Calu3 (cell line): ENCODE data around the gene VMP1. TPM values are rescaled to one million over a fixed set of nuclear protein-coding genes. Genes with fewer than 3 reads are reported as not detected.

ENCODE experiments used
- BruUV-seq: library from RNA; stranded (reverse); fragments of 400-500 nt; replicated peaks from 2 replicates; lab custom pipeline; 2021; lab: Mats Ljungman, UMichigan
- CTCF ChIA-PET: fragments of 300-600 bp; sonication (Branson Sonifier 250); formaldehyde crosslinking; loops from one replicate; lab custom pipeline; 2022; ENCODE audit warnings: antibody characterized with exemption; lab: Charles Lee
- DNase-seq: peaks from one replicate; pipeline ENCODE4 v3.0.0; 2022
- H3K27ac Mint-ChIP-seq: one replicate; pipeline ENCODE4 v1.8.0; 2022; ENCODE audit warnings: mixed read lengths; ENCODE audit not compliant: unreplicated experiment
- H3K27me3 Mint-ChIP-seq: one replicate; pipeline ENCODE4 v1.8.0; 2022; ENCODE audit warnings: mixed read lengths; ENCODE audit not compliant: unreplicated experiment
- H3K36me3 Mint-ChIP-seq: one replicate; pipeline ENCODE4 v1.8.0; 2022; ENCODE audit warnings: mild to moderate bottlenecking, moderate library complexity, mixed read lengths; ENCODE audit not compliant: insufficient read depth, unreplicated experiment
- H3K4me1 Mint-ChIP-seq: one replicate; pipeline ENCODE4 v1.8.0; 2022; ENCODE audit warnings: mild to moderate bottlenecking, low read depth, mixed read lengths; ENCODE audit not compliant: unreplicated experiment
- H3K4me3 Mint-ChIP-seq: one replicate; pipeline ENCODE4 v1.8.0; 2022; ENCODE audit warnings: mild to moderate bottlenecking, low read depth, moderate library complexity, mixed read lengths; ENCODE audit not compliant: unreplicated experiment
- H3K9me3 Mint-ChIP-seq: one replicate; pipeline ENCODE4 v1.8.0; 2022; ENCODE audit warnings: low read depth, mixed read lengths; ENCODE audit not compliant: unreplicated experiment
- CTCF ChIP-seq: fragments of 200-600 bp; IDR thresholded peaks from one replicate; pipeline ENCODE4 v1.8.0; 2022; ENCODE audit warnings: antibody characterized with exemption; ENCODE audit not compliant: unreplicated experiment
- intact Hi-C: fragments of 100-400 bp; cut with micrococcal nuclease; formaldehyde crosslinking; loops from one replicate; pipeline ENCODE4 v1.10.0; 2022; ENCODE audit not compliant: unreplicated experiment
- total RNA-seq: library from RNA; stranded (reverse); gene quantifications from 2 replicates; pipeline ENCODE4 v1.2.3, GENCODE V29; 2022

Gene VMP1
- total RNA-seq, 1 experiment from 2014 or later = 315 TPM

GRCh38 chr17:59748591-59748990, 41.1 kb downstream of the VMP1 start:
- Mint-ChIP-seq H3K4me1 (peaks cover 8% of the 10 kb centered on the region), H3K27me3 (no peaks in the 10 kb centered on the region), H3K9me3 (no peaks in the 10 kb centered on the region), H3K36me3 (no peaks in the 10 kb centered on the region), H3K4me3 (no peak overlapping the region), H3K27ac (no peak overlapping the region)
- TF ChIP-seq CTCF = no peak
- DNase-seq = no peak
- no TSS peak for BruUV-seq
- intact Hi-C loops = no loop called here
- CTCF ChIA-PET = interaction anchor here (0.5 kb wide), 1 partner anchor 1081 kb away, joined by 8 read pairs; no protein-coding TSS in a partner anchor

GRCh38 chr17:59751955-59752413, 44.5 kb downstream of the VMP1 start:
- TF ChIP-seq CTCF = no peak
- peak overlapping the region; percentile 72 for H3K27ac Mint-ChIP-seq
- peaks cover 24% of the 10 kb centered on the region for H3K36me3 Mint-ChIP-seq
- H3K4me1 Mint-ChIP-seq = peaks cover 17% of the 10 kb centered on the region
- DNase-seq = no peak
- H3K4me3 Mint-ChIP-seq = no peak overlapping the region
- CTCF ChIA-PET = interaction anchor here (3.1 kb wide), 1 partner anchor 102 kb away, joined by 13 read pairs; no protein-coding TSS in a partner anchor
- H3K9me3 Mint-ChIP-seq = no peaks in the 10 kb centered on the region
- intact Hi-C loops = loop anchor here (2.0 kb wide), 1 partner anchor 107 kb away; no protein-coding TSS in a partner anchor
- no peaks in the 10 kb centered on the region for H3K27me3 Mint-ChIP-seq
- BruUV-seq = no TSS peak

- no peak for TF ChIP-seq CTCF
- H3K27me3 Mint-ChIP-seq = no peaks in the 10 kb centered on the region
- no peak for DNase-seq
- CTCF ChIA-PET = interaction anchor here (0.6 to 3.1 kb wide), 4 partner anchors 66 to 640 kb away, joined by 4 to 13 read pairs (median 4); partner anchors contain the start of gene USP32
- H3K36me3 Mint-ChIP-seq = peaks cover 24% of the 10 kb centered on the region
- no TSS peak for BruUV-seq
- no peak overlapping the region for H3K4me3 Mint-ChIP-seq
- H3K4me1 Mint-ChIP-seq = peaks cover 17% of the 10 kb centered on the region
- peak overlapping the region; percentile 72 for H3K27ac Mint-ChIP-seq
- no peaks in the 10 kb centered on the region for H3K9me3 Mint-ChIP-seq
- intact Hi-C loops = loop anchor here (2.0 kb wide), 1 partner anchor 106 kb away; no protein-coding TSS in a partner anchor
Observed at GRCh38 chr17:59752446-59752845, 45.0 kb downstream of the VMP1 start.

GRCh38 chr17:59752922-59753321, 45.5 kb downstream of the VMP1 start:
- CTCF ChIA-PET = interaction anchor here (0.6 to 3.1 kb wide), 7 partner anchors 65 to 639 kb away, joined by 3 to 13 read pairs (median 5); partner anchors contain the start of gene USP32
- DNase-seq = no peak
- Mint-ChIP-seq H3K9me3 (no peaks in the 10 kb centered on the region), H3K4me1 (peaks cover 17% of the 10 kb centered on the region), H3K27ac (no peak overlapping the region), H3K36me3 (peaks cover 24% of the 10 kb centered on the region), H3K27me3 (no peaks in the 10 kb centered on the region), H3K4me3 (no peak overlapping the region)
- TF ChIP-seq CTCF = no peak
- BruUV-seq = no TSS peak
- intact Hi-C loops = loop anchor here (2.0 kb wide), 1 partner anchor 106 kb away; no protein-coding TSS in a partner anchor
